AG10803 (cell line): ENCODE results near the gene RALGPS2.
A peak's percentile ranks its signal among the peaks of the same experiment; 100 is the strongest.

Experiments used
- DNase-seq: peaks from one replicate; pipeline ENCODE4 v3.0.0; 2010; ENCODE audit warnings: low read depth
- H3K4me3 ChIP-seq: 2 replicates; pipeline ENCODE4 v1.5.1; 2011; ENCODE audit warnings: mild to moderate bottlenecking, low read length, control low read depth
- TF ChIP-seq, protein P1 (sequence below): conservative IDR thresholded peaks from 2 replicates; pipeline ENCODE4 v1.5.1; 2011; ENCODE audit warnings: mild to moderate bottlenecking, low read length, control low read depth, inconsistent platforms

Gene RALGPS2

DNA sequence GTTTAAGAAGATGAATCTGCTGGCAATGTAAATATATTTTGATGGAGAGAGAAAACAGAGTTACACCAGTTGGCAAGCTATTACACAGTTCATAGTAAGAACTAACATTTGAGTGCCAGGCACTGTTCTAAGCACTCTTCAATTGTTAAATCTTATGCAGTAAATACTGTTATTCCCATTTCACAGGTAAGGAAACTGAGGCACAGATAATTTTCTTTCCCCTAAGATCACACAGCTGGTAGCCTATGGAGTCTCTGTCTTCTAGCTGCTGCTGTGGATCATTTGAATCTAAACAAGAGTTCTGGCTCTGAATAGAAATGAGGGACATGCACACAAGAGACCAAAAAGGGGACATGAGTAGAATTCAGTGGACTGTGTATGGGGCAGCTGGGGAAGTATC is 137.8 kb downstream of the RALGPS2 start:
- TF ChIP-seq, protein P1, sequence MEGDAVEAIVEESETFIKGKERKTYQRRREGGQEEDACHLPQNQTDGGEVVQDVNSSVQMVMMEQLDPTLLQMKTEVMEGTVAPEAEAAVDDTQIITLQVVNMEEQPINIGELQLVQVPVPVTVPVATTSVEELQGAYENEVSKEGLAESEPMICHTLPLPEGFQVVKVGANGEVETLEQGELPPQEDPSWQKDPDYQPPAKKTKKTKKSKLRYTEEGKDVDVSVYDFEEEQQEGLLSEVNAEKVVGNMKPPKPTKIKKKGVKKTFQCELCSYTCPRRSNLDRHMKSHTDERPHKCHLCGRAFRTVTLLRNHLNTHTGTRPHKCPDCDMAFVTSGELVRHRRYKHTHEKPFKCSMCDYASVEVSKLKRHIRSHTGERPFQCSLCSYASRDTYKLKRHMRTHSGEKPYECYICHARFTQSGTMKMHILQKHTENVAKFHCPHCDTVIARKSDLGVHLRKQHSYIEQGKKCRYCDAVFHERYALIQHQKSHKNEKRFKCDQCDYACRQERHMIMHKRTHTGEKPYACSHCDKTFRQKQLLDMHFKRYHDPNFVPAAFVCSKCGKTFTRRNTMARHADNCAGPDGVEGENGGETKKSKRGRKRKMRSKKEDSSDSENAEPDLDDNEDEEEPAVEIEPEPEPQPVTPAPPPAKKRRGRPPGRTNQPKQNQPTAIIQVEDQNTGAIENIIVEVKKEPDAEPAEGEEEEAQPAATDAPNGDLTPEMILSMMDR: no peak
- H3K4me3 ChIP-seq: no peak overlapping the region
- DNase-seq: no peak

DNA sequence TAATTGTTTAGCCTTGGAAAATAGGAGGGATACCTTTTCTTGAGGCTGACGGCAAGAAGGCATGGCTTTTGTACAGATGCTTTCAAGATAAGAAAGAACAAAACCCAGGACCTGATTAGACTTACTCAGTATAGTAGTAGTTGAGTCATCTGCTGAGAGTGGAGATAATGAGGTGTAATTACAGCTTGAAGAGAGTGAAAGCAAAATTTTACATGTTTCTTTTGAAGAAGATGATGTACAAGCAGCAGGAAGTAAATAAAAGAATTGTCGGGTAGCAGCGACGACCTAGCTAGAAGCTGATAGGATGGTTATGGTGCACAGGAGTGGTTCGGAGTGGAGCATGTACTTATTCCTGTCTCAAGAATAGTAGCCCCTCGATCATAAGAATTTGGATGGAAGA is 139.3 kb downstream of the RALGPS2 start:
- no peak for DNase-seq
- no peak overlapping the region for H3K4me3 ChIP-seq
- TF ChIP-seq, protein P1: no peak

DNA sequence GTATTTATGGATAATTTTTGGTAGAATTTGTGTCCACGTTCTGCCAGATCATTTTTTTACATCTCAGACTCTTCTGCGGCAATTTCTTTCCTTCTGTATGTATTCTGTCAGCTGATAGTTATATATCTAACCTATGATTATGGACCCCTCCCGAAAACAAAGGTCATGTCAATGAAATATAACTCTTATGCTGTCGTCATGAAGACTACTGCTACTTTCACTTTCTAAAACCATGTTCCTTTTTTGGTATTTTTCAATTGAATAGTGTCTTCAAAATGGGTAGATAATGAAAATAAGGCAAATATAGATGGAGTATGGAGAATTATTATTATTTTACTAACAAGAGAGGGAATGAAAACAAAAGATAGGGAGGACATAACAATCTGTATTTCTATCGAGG is 142.6 kb downstream of the RALGPS2 start:
- peak overlapping the region; percentile 55 for H3K4me3 ChIP-seq
- TF ChIP-seq, protein P1: no peak
- DNase-seq: peak; percentile 27

DNA sequence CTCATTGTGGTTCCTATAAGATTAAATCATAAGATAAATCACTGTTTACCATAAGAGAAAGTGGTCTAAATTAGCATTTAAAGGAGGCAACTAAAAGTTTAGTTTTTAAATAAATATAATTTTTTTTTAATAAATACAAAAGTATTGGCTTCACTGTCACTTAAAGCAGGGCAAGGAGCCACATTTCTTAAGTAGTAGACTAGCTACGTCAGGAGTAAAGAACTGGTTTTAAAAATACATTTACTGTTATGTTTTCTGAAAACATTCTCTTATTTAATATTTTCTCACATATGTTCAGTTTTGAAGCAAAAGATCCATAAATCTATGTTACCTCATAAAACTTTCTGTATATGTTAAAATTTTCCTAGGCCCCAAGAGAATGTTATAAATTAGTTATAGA is 143.7 kb downstream of the RALGPS2 start:
- H3K4me3 ChIP-seq: peak overlapping the region; percentile 38
- TF ChIP-seq, protein P1: no peak

DNA sequence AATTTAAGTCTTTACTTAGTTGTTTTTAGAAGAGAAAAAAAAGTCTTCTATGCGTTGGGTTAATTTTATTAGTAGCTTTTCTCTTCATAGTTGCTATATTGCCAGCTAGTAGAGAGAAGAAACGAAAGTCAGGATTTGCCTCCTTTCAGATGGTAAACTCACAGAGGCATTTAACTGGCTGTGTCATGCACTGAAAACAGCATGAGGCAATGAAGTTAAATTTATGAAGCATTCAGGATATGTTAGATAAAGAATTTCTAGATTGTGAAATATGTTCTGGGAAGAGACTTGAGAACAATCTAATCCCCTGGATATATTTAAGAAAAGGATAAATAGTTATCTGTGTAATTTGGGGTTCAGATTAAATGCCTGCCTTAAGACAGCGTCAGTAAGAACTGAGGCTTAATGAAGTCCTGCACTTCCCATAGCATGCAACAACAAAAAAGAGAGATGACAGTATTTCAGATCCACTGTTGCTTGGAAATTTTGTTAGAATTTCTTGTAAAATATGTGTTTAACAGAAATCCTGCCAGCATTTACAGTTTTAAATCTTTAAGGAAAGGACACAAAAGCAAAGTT is 144.2 kb downstream of the RALGPS2 start:
- TF ChIP-seq, protein P1: no peak
- peak overlapping the region; percentile 38 for H3K4me3 ChIP-seq
- peak; percentile 71 for DNase-seq

More for the DNA sequence above, 143.7 kb downstream of the RALGPS2 start:
- DNase-seq: no peak

DNA sequence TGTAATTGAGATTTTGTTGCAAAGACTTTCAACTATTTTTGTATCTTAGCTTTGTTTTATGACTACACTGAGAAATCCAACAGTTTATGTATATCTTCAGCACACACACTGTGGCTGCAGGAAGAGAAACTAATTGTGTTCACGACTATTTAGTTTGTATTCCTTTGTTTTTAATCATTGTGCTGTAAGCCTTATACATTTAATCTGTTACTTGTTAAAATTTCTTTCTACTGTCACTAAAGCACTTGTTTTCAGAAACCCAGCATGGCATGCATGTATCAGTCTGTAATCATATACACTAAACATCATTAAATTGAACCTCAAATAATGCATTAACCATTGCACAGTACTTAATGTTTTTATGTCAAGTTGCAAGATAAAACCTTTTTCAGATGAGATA is 145.2 kb downstream of the RALGPS2 start:
- no peak for DNase-seq
- TF ChIP-seq, protein P1: no peak
- H3K4me3 ChIP-seq: no peak overlapping the region

DNA sequence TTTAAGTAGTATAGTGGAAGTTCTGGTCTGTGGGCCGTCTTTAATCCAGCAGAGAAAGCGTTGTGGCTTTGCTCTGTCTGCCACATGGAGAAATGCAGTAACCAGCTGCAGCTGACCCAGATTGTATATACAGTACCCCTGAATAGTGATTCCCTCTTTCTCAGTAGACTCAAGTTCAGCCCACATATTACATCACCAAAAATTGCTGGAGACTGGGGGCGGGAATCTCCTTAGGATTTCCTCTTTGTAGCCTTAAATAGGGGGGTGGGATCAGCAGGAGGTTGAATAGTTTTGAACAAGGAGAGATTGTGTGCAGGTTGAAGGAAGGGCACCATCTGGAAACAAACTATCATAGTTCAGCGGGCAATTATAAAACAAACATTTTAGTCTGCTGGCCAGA is 145.9 kb downstream of the RALGPS2 start, which contains the start of gene ANGPTL1:
TSS of gene ANGPTL1 (minus strand) at position 134 of the 400 bp plus-strand sequence. CDS start 5,301 bp downstream, outside the sequence.
- no peak within 1 kb of the TSS for H3K4me3 ChIP-seq
- peak; percentile 39 for DNase-seq
- TF ChIP-seq, protein P1: no peak
